DOHH2 (cell line): Measurements from ENCODE around the gene CASP9.

Experiments used
- EZH2phosphoT487 ChIP-seq: fragments of 200-600 bp; sonication (generic); IDR thresholded peaks from 2 replicates; pipeline ENCODE4 v1.6.1; 2017; ENCODE audit warnings: borderline replicate concordance, mild to moderate bottlenecking, antibody characterized with exemption, low read length, moderate library complexity, mixed read lengths
- TF ChIP-seq, protein P1 (sequence below): fragments of 200-600 bp; sonication (generic); IDR thresholded peaks from one replicate; pipeline ENCODE4 v1.5.1; 2014; ENCODE audit warnings: antibody characterized with exemption, mild to moderate bottlenecking, low read depth, low read length; ENCODE audit not compliant: poor library complexity, severe bottlenecking

DNA sequence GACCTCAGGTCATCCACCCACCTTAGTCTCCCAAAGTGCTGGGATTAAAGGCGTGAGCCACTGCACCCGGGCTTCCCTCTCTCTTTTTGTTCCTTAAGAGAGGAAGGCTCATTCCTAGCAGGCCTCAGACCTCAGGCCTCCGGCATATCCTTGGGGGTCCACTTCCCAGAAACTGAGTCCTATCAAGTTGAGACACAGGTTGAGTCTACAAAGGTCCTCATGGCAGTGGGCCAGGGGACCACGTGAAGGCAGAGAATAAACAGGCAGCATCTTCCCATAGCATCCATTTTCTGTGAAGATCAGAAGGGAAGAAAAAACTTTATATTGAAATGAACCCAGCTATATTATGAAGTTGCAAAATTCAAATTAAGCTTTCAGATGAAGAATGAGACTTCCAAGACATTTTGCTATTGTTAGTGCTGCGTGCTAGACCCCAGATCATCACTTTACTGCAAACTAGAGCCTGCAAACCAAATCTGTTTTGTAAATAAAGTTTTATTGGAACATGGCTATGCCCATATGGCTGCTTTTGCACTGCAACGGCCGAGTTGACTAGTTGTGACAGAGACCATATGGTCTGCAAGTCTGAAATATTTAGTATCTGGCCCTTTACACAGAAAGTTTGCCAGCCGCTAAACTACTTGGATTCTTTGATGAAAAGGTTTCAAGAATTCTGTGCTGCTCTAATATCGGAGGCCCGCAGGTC lies 71.0 kb downstream of the CASP9 start:
- TF ChIP-seq, protein P1, sequence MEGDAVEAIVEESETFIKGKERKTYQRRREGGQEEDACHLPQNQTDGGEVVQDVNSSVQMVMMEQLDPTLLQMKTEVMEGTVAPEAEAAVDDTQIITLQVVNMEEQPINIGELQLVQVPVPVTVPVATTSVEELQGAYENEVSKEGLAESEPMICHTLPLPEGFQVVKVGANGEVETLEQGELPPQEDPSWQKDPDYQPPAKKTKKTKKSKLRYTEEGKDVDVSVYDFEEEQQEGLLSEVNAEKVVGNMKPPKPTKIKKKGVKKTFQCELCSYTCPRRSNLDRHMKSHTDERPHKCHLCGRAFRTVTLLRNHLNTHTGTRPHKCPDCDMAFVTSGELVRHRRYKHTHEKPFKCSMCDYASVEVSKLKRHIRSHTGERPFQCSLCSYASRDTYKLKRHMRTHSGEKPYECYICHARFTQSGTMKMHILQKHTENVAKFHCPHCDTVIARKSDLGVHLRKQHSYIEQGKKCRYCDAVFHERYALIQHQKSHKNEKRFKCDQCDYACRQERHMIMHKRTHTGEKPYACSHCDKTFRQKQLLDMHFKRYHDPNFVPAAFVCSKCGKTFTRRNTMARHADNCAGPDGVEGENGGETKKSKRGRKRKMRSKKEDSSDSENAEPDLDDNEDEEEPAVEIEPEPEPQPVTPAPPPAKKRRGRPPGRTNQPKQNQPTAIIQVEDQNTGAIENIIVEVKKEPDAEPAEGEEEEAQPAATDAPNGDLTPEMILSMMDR: no peak
- no peak for TF ChIP-seq EZH2phosphoT487
